GM10248 (cell line): ENCODE data around the gene MRPS5.

Experiments used
- CTCF ChIA-PET: fragments of 300-600 bp; sonication (Branson Sonifier 250); formaldehyde crosslinking; extraction: SDS; loops from one replicate; lab custom pipeline; 2021; ENCODE audit warnings: antibody characterized with exemption; lab: Yijun Ruan, JAX
- POLR2A ChIA-PET: fragments of 350-650 bp; sonication (Branson Sonifier 250); formaldehyde crosslinking; extraction: SDS; loops from one replicate; lab custom pipeline; 2020; ENCODE audit warnings: antibody characterized with exemption; lab: Yijun Ruan, JAX
- DNase-seq: peaks from one replicate; pipeline ENCODE4 v3.0.0; 2012; ENCODE audit errors: extremely low spot score
- CTCF ChIP-seq: IDR thresholded peaks from 2 replicates; pipeline ENCODE4 v1.5.1; 2012; ENCODE audit warnings: mild to moderate bottlenecking, low read depth; ENCODE audit errors: extremely low read depth, missing control alignments, control extremely low read depth

Gene MRPS5

DNA sequence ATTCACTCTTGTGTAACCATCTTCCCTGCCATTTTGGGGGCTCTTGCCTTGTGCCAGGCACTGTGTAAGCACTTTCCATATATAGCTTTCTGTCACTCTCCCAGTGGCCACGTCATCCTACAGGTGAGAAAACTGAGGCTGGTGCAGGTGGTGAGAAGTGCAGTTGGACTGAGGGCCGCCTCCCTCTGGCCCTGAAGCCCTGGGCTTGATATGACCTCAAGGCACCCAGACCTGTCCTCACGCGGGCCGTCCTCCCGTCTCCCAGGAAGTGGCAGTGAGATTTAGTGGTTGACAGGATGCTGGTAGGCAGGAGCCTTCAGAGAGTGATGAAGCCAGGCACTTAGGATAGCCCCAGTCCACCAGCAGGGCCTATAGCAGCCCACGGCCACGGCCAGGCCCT lies 65.6 kb downstream of the MRPS5 start:
- CTCF ChIA-PET = interaction anchor here (1.2 to 9.4 kb wide), 3 partner anchors 16 to 31 kb away, joined by 3 to 141 read pairs (median 26); partner anchors contain the start of gene MAL
- POLR2A ChIA-PET = no interaction called here
- DNase-seq = no peak
- TF ChIP-seq CTCF = no peak

- ChIA-PET POLR2A (no interaction called here), CTCF (interaction anchor here (1.2 to 9.4 kb wide), 8 partner anchors 9 to 69 kb away, joined by 3 to 141 read pairs (median 26); partner anchors contain the start of gene MAL)
- no peak for DNase-seq
- TF ChIP-seq CTCF = no peak
Observed at GRCh38 chr2:95055262-95055661, 66.3 kb downstream of the MRPS5 start.

- CTCF ChIA-PET = interaction anchor here (1.0 to 9.4 kb wide), 20 partner anchors 10 to 99 kb away, joined by 3 to 141 read pairs (median 10); partner anchors contain the start of gene MAL
- DNase-seq = no peak
Observed at GRCh38 chr2:95054016-95054415, 67.6 kb downstream of the MRPS5 start.

DNA sequence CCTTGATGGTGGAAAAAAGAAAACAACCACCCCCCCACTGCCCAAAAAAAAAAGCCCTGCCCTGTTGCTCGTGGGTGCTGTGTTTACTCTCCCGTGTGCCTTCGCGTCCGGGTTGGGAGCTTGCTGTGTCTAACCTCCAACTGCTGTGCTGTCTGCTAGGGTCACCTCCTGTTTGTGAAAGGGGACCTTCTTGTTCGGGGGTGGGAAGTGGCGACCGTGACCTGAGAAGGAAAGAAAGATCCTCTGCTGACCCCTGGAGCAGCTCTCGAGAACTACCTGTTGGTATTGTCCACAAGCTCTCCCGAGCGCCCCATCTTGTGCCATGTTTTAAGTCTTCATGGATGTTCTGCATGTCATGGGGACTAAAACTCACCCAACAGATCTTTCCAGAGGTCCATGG lies 68.1 kb downstream of the MRPS5 start:
- DNase-seq = no peak
- TF ChIP-seq CTCF = peak; percentile 46
- CTCF ChIA-PET = interaction anchor here (0.7 to 9.4 kb wide), 21 partner anchors 9 to 99 kb away, joined by 3 to 141 read pairs (median 9); partner anchors contain the start of gene MAL
- POLR2A ChIA-PET = no interaction called here

More at GRCh38 chr2:95054016-95054415, 67.6 kb downstream of the MRPS5 start:
- POLR2A ChIA-PET = no interaction called here
- TF ChIP-seq CTCF = no peak

GRCh38 chr2:95052804-95053479 lies 68.7 kb downstream of the MRPS5 start:
- TF ChIP-seq CTCF = no peak
- CTCF ChIA-PET = interaction anchor here (0.7 to 9.4 kb wide), 22 partner anchors 9 to 98 kb away, joined by 3 to 141 read pairs (median 7); partner anchors contain the start of gene MAL
- no peak for DNase-seq
- POLR2A ChIA-PET = no interaction called here

- no peak for TF ChIP-seq CTCF
- POLR2A ChIA-PET = no interaction called here
- CTCF ChIA-PET = interaction anchor here (1.1 to 9.4 kb wide), 13 partner anchors 8 to 68 kb away, joined by 3 to 141 read pairs (median 17); partner anchors contain the start of gene MAL
- DNase-seq = no peak
Observed at GRCh38 chr2:95052307-95052706, 69.3 kb downstream of the MRPS5 start.
